Diencephalon (tissue), 1 donor: ENCODE measurements around the gene ISOC1. TPM values are rescaled to one million over a fixed set of nuclear protein-coding genes. Genes with fewer than 3 reads are reported as not detected.

Experiments
- small RNA-seq: library from RNA; depleted of rRNA; stranded (forward); fragments of <200 nt; gene quantifications from one replicate; pipeline ENCODE3, GENCODE V24; 2014
- total RNA-seq: library from RNA; depleted of rRNA; stranded (reverse); fragments of >200 nt; gene quantifications from one replicate; pipeline ENCODE4 v1.2.3, GENCODE V29; 2014

Gene ISOC1
- total RNA-seq, result 53.1 TPM

GRCh38 chr5:129094087-129094923 is at the start of gene ISOC1:
Gene ISOC1, plus strand, starts transcription at chr5:129094749. Its CDS starts 18 bp downstream, at chr5:129094767.

Small RNAs within 50 kb of the gene (small RNA-seq; reads per million reads assigned to genes)
- not detected for gene MIR4633

Other genes starting within 250 kb of the ISOC1 start
- 4.6 TPM for gene SLC27A6, start 129.3 kb upstream of the ISOC1 start, total RNA-seq